Skeletal muscle tissue (tissue), 4 donors: ENCODE data around the gene CHMP2A. TPM values are rescaled to one million over a fixed set of nuclear protein-coding genes. Genes with fewer than 3 reads are reported as not detected.

Experiments
- H3K27ac ChIP-seq: one replicate; pipeline ENCODE4 v1.7.0; 2013; ENCODE audit warnings: mild to moderate bottlenecking, low read depth, low read length, inconsistent platforms
- H3K27me3 ChIP-seq, 3 donors: one replicate each; pipeline ENCODE4 v1.7.0; 2013; ENCODE audit warnings: low read length in 3 of 3; ENCODE audit not compliant: control insufficient read depth in 3 of 3, insufficient read depth in 3 of 3
- H3K36me3 ChIP-seq, 3 donors: one replicate each; pipeline ENCODE4 v1.7.0; 2013; ENCODE audit warnings: low read length in 3 of 3; ENCODE audit not compliant: control insufficient read depth in 3 of 3, insufficient read depth in 3 of 3
- H3K4me1 ChIP-seq, 3 donors: one replicate each; pipeline ENCODE4 v1.7.0; 2013; ENCODE audit warnings: low read length in 3 of 3, mild to moderate bottlenecking in 3 of 3; ENCODE audit not compliant: control insufficient read depth in 3 of 3, insufficient read depth in 3 of 3
- H3K4me3 ChIP-seq, 3 donors: one replicate each; pipeline ENCODE4 v1.7.0; 2013; ENCODE audit warnings: low read length in 3 of 3
- H3K9ac ChIP-seq, 3 donors: one replicate each; pipeline ENCODE4 v1.7.0; 2013; ENCODE audit warnings: low read length in 3 of 3, mild to moderate bottlenecking in 3 of 3, moderate library complexity in 2 of 3, low read depth in 1 of 3
- H3K9me3 ChIP-seq, 3 donors: one replicate each; pipeline ENCODE4 v1.7.0; 2013; ENCODE audit warnings: low read length in 3 of 3; ENCODE audit not compliant: control insufficient read depth in 3 of 3
- total RNA-seq: library from RNA; depleted of rRNA; stranded (reverse); fragments of >200 nt; gene quantifications from one replicate; pipeline ENCODE4 v1.2.3, GENCODE V29; 2014
- donor health status: Osteomylitis.

Gene CHMP2A
- total RNA-seq, 1 donor from 2014 or later, result 68.9 TPM

- Histone ChIP-seq H3K27me3 (peaks cover 18 to 34% (median 26%) of the 10 kb centered on the region in 3 donors), H3K9ac (peak overlapping the region in 1 of 3 donors; percentile 19), H3K4me3 (peak overlapping the region in 1 of 3 donors; percentile 23), H3K27ac (no peak overlapping the region), H3K9me3 (no peaks in the 10 kb centered on the region), H3K4me1 (peaks cover 0 to 6% (median 3%) of the 10 kb centered on the region in 3 donors), H3K36me3 (no peaks in the 10 kb centered on the region)
These were observed 16.4 kb downstream of the CHMP2A start for GRCh38 chr19:58538257-58539168.

- no peaks in the 10 kb centered on the region for H3K9me3 ChIP-seq
- no peaks in the 10 kb centered on the region for H3K36me3 ChIP-seq
- peaks cover 15 to 33% (median 26%) of the 10 kb centered on the region in 3 donors for H3K27me3 ChIP-seq
- peaks cover 0 to 5% (median 2%) of the 10 kb centered on the region in 3 donors for H3K4me1 ChIP-seq
- no peak overlapping the region for H3K27ac ChIP-seq
- H3K9ac ChIP-seq, result no peak overlapping the region
- no peak overlapping the region for H3K4me3 ChIP-seq
These were observed 17.8 kb downstream of the CHMP2A start for GRCh38 chr19:58536852-58537798.

- Histone ChIP-seq H3K27me3 (peaks cover 18 to 38% (median 34%) of the 10 kb centered on the region in 3 donors), H3K4me1 (peaks cover 0 to 5% (median 2%) of the 10 kb centered on the region in 3 donors), H3K4me3 (no peak overlapping the region), H3K27ac (no peak overlapping the region), H3K9me3 (no peaks in the 10 kb centered on the region), H3K9ac (no peak overlapping the region), H3K36me3 (no peaks in the 10 kb centered on the region)
These were observed 19.0 kb downstream of the CHMP2A start for GRCh38 chr19:58535857-58536256.

GRCh38 chr19:58531034-58531840, 23.7 kb downstream of the CHMP2A start:
- H3K36me3 ChIP-seq, result no peaks in the 10 kb centered on the region
- peaks cover 5 to 16% (median 9%) of the 10 kb centered on the region in 3 donors for H3K27me3 ChIP-seq
- no peaks in the 10 kb centered on the region for H3K9me3 ChIP-seq
- no peaks in the 10 kb centered on the region for H3K4me1 ChIP-seq
- no peak overlapping the region for H3K9ac ChIP-seq
- no peak overlapping the region for H3K27ac ChIP-seq
- no peak overlapping the region for H3K4me3 ChIP-seq

GRCh38 chr19:58529405-58529804, 25.5 kb downstream of the CHMP2A start:
- Histone ChIP-seq H3K27me3 (peaks cover 5 to 11% (median 9%) of the 10 kb centered on the region in 3 donors), H3K27ac (no peak overlapping the region), H3K4me3 (no peak overlapping the region), H3K36me3 (no peaks in the 10 kb centered on the region), H3K4me1 (no peaks in the 10 kb centered on the region), H3K9ac (no peak overlapping the region), H3K9me3 (no peaks in the 10 kb centered on the region)

- no peaks in the 10 kb centered on the region for H3K9me3 ChIP-seq
- H3K9ac ChIP-seq, result peak overlapping the region in 1 of 3 donors; percentile 8
- no peak overlapping the region for H3K27ac ChIP-seq
- H3K4me3 ChIP-seq, result no peak overlapping the region
- peaks cover 19 to 29% (median 21%) of the 10 kb centered on the region in 3 donors for H3K4me1 ChIP-seq
- H3K27me3 ChIP-seq, result no peaks in the 10 kb centered on the region
- H3K36me3 ChIP-seq, result peaks cover 0 to under 1% (median 0%) of the 10 kb centered on the region in 3 donors
These were observed 32.2 kb downstream of the CHMP2A start for GRCh38 chr19:58522709-58523108.

GRCh38 chr19:58521651-58522050, 33.3 kb downstream of the CHMP2A start:
- Histone ChIP-seq H3K4me3 (no peak overlapping the region), H3K27ac (no peak overlapping the region), H3K4me1 (peaks cover 24 to 39% (median 25%) of the 10 kb centered on the region in 3 donors), H3K36me3 (peaks cover 3 to 9% (median 8%) of the 10 kb centered on the region in 3 donors), H3K27me3 (no peaks in the 10 kb centered on the region), H3K9ac (no peak overlapping the region), H3K9me3 (no peaks in the 10 kb centered on the region)

- H3K36me3 ChIP-seq, result peaks cover 11 to 18% (median 17%) of the 10 kb centered on the region in 3 donors
- peak overlapping the region; percentile 95 to 96 (median 95) for H3K9ac ChIP-seq
- peak overlapping the region; percentile 94 for H3K27ac ChIP-seq
- peaks cover 35 to 51% (median 35%) of the 10 kb centered on the region in 3 donors for H3K4me1 ChIP-seq
- H3K4me3 ChIP-seq, result peak overlapping the region; percentile 93 to 97 (median 96)
- H3K9me3 ChIP-seq, result no peaks in the 10 kb centered on the region
- H3K27me3 ChIP-seq, result no peaks in the 10 kb centered on the region
These were observed 34.7 kb downstream of the CHMP2A start for GRCh38 chr19:58520257-58520599.
